GM04504 (cell line): ENCODE measurements around the gene C2orf72.
"Not testable (repeated sequence)": the region's sequence is repeated elsewhere in the genome, so short reads cannot be mapped to it uniquely, and the experiment has no call there.

Experiments
- DNase-seq: peaks from one replicate; pipeline ENCODE4 v3.0.0-alpha.2; 2012; ENCODE audit warnings: low read depth

Gene C2orf72

GRCh38 chr2:231015478-231015877 is 21.8 kb upstream of the C2orf72 start:
- no peak for DNase-seq

GRCh38 chr2:231015926-231016325 is 21.4 kb upstream of the C2orf72 start:
- DNase-seq: no peak

- DNase-seq: no peak
These were observed 20.6 kb upstream of the C2orf72 start for GRCh38 chr2:231016566-231017230.

GRCh38 chr2:231017231-231017598 is 20.1 kb upstream of the C2orf72 start:
- no peak for DNase-seq

- DNase-seq: no peak
These were observed 19.1 kb upstream of the C2orf72 start for GRCh38 chr2:231018184-231018583.

- not testable (repeated sequence) for DNase-seq
These were observed 12.3 kb upstream of the C2orf72 start for GRCh38 chr2:231025059-231025458.

- no peak for DNase-seq
These were observed 8.4 kb upstream of the C2orf72 start for GRCh38 chr2:231028889-231029288.

- DNase-seq: no peak
These were observed 7.8 kb upstream of the C2orf72 start for GRCh38 chr2:231029563-231029962.

GRCh38 chr2:231030725-231031124 is 6.6 kb upstream of the C2orf72 start:
- DNase-seq: no peak

GRCh38 chr2:231032575-231033140 is 4.7 kb upstream of the C2orf72 start:
- no peak for DNase-seq

- no peak for DNase-seq
These were observed 3.9 kb upstream of the C2orf72 start for GRCh38 chr2:231033147-231034132.

GRCh38 chr2:231034291-231034882 is 2.9 kb upstream of the C2orf72 start:
- DNase-seq: no peak

- DNase-seq: no peak
These were observed 1.2 kb upstream of the C2orf72 start for GRCh38 chr2:231036131-231036530.

GRCh38 chr2:231036578-231037106 is 681 bp upstream of the C2orf72 start:
- no peak for DNase-seq

GRCh38 chr2:231037731-231038482 is 584 bp downstream of the C2orf72 start:
- no peak for DNase-seq

- DNase-seq: no peak
These were observed 1.4 kb downstream of the C2orf72 start for GRCh38 chr2:231038483-231039293.

- no peak for DNase-seq
These were observed 2.0 kb downstream of the C2orf72 start for GRCh38 chr2:231039294-231039664.

GRCh38 chr2:231039821-231040364 is 2.6 kb downstream of the C2orf72 start:
- no peak for DNase-seq

GRCh38 chr2:231041061-231041689 is 3.9 kb downstream of the C2orf72 start:
- DNase-seq: no peak

- DNase-seq: no peak
These were observed 6.5 kb downstream of the C2orf72 start for GRCh38 chr2:231043796-231044195.
